ENCODE measurements around the gene RAB3C.

RAB3C gene

GRCh38 chr5:58622936-58623871 is 40.3 kb downstream of the RAB3C start:
- no peak for TF ChIP-seq CTCF (IDR thresholded peaks at IDR 0.05; ENCODE audit: unreplicated experiment in 3 of 3)
- H3K36me3 Mint-ChIP-seq (ENCODE audit: low read depth) = no peaks in the 10 kb centered on the region
- peaks cover 18% of the 10 kb centered on the region for H3K4me1 Mint-ChIP-seq
- peak overlapping the region; percentile 53 to 85 (median 83) for H3K27ac Mint-ChIP-seq
- H3K4me3 Mint-ChIP-seq = no peak overlapping the region
- H3K9me3 Mint-ChIP-seq = no peaks in the 10 kb centered on the region
- H3K27me3 Mint-ChIP-seq (ENCODE audit: low read depth) = no peaks in the 10 kb centered on the region

GRCh38 chr5:58628626-58629025 is 45.8 kb downstream of the RAB3C start:
- Mint-ChIP-seq H3K27ac (peak overlapping the region in 1 of 3 experiments; percentile 29), H3K4me1 (peaks cover 8% of the 10 kb centered on the region), H3K4me3 (no peak overlapping the region), H3K9me3 (no peaks in the 10 kb centered on the region), H3K36me3 (ENCODE audit: low read depth) (no peaks in the 10 kb centered on the region), H3K27me3 (ENCODE audit: low read depth) (no peaks in the 10 kb centered on the region)
- no peak for TF ChIP-seq CTCF (IDR thresholded peaks at IDR 0.05; ENCODE audit: unreplicated experiment in 3 of 3)

GRCh38 chr5:58629271-58630159 is 46.6 kb downstream of the RAB3C start:
- Mint-ChIP-seq H3K4me1 (peaks cover 8% of the 10 kb centered on the region), H3K36me3 (ENCODE audit: low read depth) (no peaks in the 10 kb centered on the region)
- TF ChIP-seq CTCF (IDR thresholded peaks at IDR 0.05; ENCODE audit: unreplicated experiment in 3 of 3) = no peak

GRCh38 chr5:58631895-58632294 is 49.0 kb downstream of the RAB3C start:
- H3K9me3 Mint-ChIP-seq = no peaks in the 10 kb centered on the region
- H3K36me3 Mint-ChIP-seq (ENCODE audit: low read depth) = no peaks in the 10 kb centered on the region
- H3K4me3 Mint-ChIP-seq = no peak overlapping the region
- no peaks in the 10 kb centered on the region for H3K27me3 Mint-ChIP-seq (ENCODE audit: low read depth)
- no peak for TF ChIP-seq CTCF (IDR thresholded peaks at IDR 0.05; ENCODE audit: unreplicated experiment in 3 of 3)
- H3K4me1 Mint-ChIP-seq = peaks cover 8% of the 10 kb centered on the region
- no peak overlapping the region for H3K27ac Mint-ChIP-seq

More at GRCh38 chr5:58629271-58630159, 46.6 kb downstream of the RAB3C start:
- Mint-ChIP-seq H3K27ac (peak overlapping the region in 2 of 3 experiments; percentile 26 to 78), H3K27me3 (ENCODE audit: low read depth) (no peaks in the 10 kb centered on the region), H3K4me3 (no peak overlapping the region), H3K9me3 (no peaks in the 10 kb centered on the region)

GRCh38 chr5:58635416-58635815 is 52.5 kb downstream of the RAB3C start:
- H3K27me3 Mint-ChIP-seq (ENCODE audit: low read depth) = no peaks in the 10 kb centered on the region
- no peaks in the 10 kb centered on the region for H3K36me3 Mint-ChIP-seq (ENCODE audit: low read depth)
- no peaks in the 10 kb centered on the region for H3K9me3 Mint-ChIP-seq
- no peak overlapping the region for H3K27ac Mint-ChIP-seq
- TF ChIP-seq CTCF (IDR thresholded peaks at IDR 0.05; ENCODE audit: unreplicated experiment in 3 of 3) = no peak
- H3K4me1 Mint-ChIP-seq = no peaks in the 10 kb centered on the region
- no peak overlapping the region for H3K4me3 Mint-ChIP-seq

Measured in nephron (organoid).